Measurements from ENCODE around the gene TRIM72.

- TF ChIP-seq, protein P1, sequence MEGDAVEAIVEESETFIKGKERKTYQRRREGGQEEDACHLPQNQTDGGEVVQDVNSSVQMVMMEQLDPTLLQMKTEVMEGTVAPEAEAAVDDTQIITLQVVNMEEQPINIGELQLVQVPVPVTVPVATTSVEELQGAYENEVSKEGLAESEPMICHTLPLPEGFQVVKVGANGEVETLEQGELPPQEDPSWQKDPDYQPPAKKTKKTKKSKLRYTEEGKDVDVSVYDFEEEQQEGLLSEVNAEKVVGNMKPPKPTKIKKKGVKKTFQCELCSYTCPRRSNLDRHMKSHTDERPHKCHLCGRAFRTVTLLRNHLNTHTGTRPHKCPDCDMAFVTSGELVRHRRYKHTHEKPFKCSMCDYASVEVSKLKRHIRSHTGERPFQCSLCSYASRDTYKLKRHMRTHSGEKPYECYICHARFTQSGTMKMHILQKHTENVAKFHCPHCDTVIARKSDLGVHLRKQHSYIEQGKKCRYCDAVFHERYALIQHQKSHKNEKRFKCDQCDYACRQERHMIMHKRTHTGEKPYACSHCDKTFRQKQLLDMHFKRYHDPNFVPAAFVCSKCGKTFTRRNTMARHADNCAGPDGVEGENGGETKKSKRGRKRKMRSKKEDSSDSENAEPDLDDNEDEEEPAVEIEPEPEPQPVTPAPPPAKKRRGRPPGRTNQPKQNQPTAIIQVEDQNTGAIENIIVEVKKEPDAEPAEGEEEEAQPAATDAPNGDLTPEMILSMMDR (IDR thresholded peaks at IDR 0.05 in 4 of 5, conservative IDR thresholded peaks at IDR 0.05 in 1 of 5) = no peak
- TF ChIP-seq POLR2A (IDR thresholded peaks at IDR 0.05) = no peak
These were observed 20.0 kb upstream of the TRIM72 start for GRCh38 chr16:31193874-31194273.

Data from gastrocnemius medialis (tissue), 4 donors.